Thoracic aorta (tissue), 2 donors: ENCODE results near the gene LYRM4. TPM values are rescaled to one million over a fixed set of nuclear protein-coding genes. Genes with fewer than 3 reads are reported as not detected.
"Not testable (repeated sequence)": the region's sequence is repeated elsewhere in the genome, so short reads cannot be mapped to it uniquely, and the experiment has no call there.

Experiments
- ATAC-seq: fragments of 150-250 bp; one replicate; pipeline ENCODE4 v1.8.0; 2017; ENCODE audit warnings: low read depth; ENCODE audit not compliant: insufficient number of reproducible peaks, low FRiP score
- DNase-seq: peaks from one replicate; pipeline ENCODE4 v3.0.0-alpha.2; 2020; ENCODE audit warnings: low spot score
- H3K27ac ChIP-seq, 2 donors: fragments of 200-600 bp; sonication (generic); 1 replicate in 1 of 2; 2 replicates in 1 of 2; pipeline ENCODE4 v1.5.1; 2016; ENCODE audit warnings: mild to moderate bottlenecking in 2 of 2, moderate library complexity in 2 of 2
- H3K27me3 ChIP-seq: fragments of 200-600 bp; sonication (generic); replicated peaks from 2 replicates; pipeline ENCODE4 v1.6.0; 2016; ENCODE audit warnings: mild to moderate bottlenecking; ENCODE audit not compliant: insufficient read depth
- H3K36me3 ChIP-seq: fragments of 200-600 bp; sonication (generic); one replicate; pipeline ENCODE4 v1.5.1; 2016
- H3K4me1 ChIP-seq, 2 donors: fragments of 200-600 bp; sonication (generic); 1 replicate in 1 of 2; 2 replicates in 1 of 2; pipeline versions ENCODE4 v1.5.1 to v1.6.0; 2016; ENCODE audit warnings: low read depth in 2 of 2, mild to moderate bottlenecking in 1 of 2; ENCODE audit not compliant: control insufficient read depth in 1 of 2
- H3K4me3 ChIP-seq: fragments of 200-600 bp; sonication (generic); 2 replicates; pipeline ENCODE4 v1.5.1; 2016; ENCODE audit warnings: mild to moderate bottlenecking
- H3K9me3 ChIP-seq: fragments of 200-600 bp; sonication (generic); 2 replicates; pipeline ENCODE4 v1.5.1; 2016
- total RNA-seq, 2 donors: library from RNA; depleted of rRNA; stranded (reverse); fragments of >200 nt; gene quantifications; one replicate each; pipeline versions ENCODE4 v1.1.0 to v1.2.3, GENCODE V29; 2016
- TF ChIP-seq, protein P1 (sequence below): fragments of 200-600 bp; sonication (generic); IDR thresholded peaks from one replicate; pipeline ENCODE4 v1.5.1; 2019; ENCODE audit warnings: antibody characterized with exemption

Gene LYRM4
- total RNA-seq, 2 donors from 2014 or later: 6.9 to 27.2 TPM

DNA sequence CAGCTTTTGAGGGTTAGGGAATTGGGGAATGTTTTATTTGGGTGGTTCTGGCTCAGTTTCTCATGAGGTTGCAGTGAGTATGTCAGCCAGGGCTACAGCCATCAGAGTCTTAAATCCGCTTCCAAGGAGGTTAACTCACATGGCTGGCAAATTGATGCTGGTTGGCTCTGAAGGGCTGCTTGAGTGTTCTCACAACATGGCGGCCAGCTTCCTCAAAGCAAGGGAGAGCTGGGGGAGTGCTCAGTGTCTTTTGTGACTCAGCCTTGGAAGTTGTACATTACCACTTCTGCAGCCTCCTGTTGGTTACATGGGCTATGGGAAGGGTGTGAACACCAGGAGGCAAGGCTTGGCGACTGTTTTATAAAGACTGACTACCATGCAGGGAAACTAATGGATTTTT, 193.4 kb downstream of the LYRM4 start:
- H3K4me1 ChIP-seq: no peaks in the 10 kb centered on the region
- no peaks in the 10 kb centered on the region for H3K36me3 ChIP-seq
- no peaks in the 10 kb centered on the region for H3K27me3 ChIP-seq
- H3K4me3 ChIP-seq: no peak overlapping the region
- H3K9me3 ChIP-seq: no peaks in the 10 kb centered on the region
- ATAC-seq (no peak), DNase-seq (no peak)
- TF ChIP-seq, protein P1, sequence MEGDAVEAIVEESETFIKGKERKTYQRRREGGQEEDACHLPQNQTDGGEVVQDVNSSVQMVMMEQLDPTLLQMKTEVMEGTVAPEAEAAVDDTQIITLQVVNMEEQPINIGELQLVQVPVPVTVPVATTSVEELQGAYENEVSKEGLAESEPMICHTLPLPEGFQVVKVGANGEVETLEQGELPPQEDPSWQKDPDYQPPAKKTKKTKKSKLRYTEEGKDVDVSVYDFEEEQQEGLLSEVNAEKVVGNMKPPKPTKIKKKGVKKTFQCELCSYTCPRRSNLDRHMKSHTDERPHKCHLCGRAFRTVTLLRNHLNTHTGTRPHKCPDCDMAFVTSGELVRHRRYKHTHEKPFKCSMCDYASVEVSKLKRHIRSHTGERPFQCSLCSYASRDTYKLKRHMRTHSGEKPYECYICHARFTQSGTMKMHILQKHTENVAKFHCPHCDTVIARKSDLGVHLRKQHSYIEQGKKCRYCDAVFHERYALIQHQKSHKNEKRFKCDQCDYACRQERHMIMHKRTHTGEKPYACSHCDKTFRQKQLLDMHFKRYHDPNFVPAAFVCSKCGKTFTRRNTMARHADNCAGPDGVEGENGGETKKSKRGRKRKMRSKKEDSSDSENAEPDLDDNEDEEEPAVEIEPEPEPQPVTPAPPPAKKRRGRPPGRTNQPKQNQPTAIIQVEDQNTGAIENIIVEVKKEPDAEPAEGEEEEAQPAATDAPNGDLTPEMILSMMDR: no peak
- no peak overlapping the region for H3K27ac ChIP-seq

DNA sequence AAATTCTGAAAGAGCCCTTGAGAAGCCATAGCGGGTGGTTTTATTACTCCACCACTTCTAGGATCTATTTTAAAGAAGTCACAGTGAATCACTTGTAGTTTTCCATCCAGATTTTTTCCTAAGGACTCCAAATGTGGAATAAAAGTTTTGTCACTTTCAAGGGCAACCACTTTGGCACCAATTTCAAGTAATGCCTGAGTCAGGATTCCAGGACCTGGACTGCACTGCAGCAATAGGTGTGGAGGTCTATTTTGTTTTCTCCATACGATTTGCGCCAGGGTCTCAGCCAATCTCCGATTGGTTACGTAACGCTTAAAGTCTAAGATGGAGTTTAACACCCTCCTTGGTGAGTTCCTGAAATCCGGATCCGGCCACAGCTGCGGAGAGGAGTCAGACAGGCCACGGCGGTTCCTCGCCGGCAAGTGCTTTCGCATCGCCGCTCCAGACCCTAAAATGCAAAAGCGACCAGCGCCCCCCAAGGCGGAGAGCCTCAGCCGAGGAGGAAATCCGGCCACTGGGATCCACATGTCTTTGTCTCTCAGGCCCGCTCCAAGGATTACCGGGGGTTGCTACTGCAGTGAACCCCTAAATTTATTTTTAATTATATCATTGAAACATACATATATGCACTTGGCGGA, 194.2 kb downstream of the LYRM4 start:
- no peak overlapping the region for H3K27ac ChIP-seq
- H3K9me3 ChIP-seq: no peaks in the 10 kb centered on the region
- ATAC-seq (no peak), DNase-seq (no peak)
- no peaks in the 10 kb centered on the region for H3K27me3 ChIP-seq
- no peaks in the 10 kb centered on the region for H3K36me3 ChIP-seq
- no peaks in the 10 kb centered on the region for H3K4me1 ChIP-seq
- TF ChIP-seq, protein P1: no peak
- H3K4me3 ChIP-seq: no peak overlapping the region

DNA sequence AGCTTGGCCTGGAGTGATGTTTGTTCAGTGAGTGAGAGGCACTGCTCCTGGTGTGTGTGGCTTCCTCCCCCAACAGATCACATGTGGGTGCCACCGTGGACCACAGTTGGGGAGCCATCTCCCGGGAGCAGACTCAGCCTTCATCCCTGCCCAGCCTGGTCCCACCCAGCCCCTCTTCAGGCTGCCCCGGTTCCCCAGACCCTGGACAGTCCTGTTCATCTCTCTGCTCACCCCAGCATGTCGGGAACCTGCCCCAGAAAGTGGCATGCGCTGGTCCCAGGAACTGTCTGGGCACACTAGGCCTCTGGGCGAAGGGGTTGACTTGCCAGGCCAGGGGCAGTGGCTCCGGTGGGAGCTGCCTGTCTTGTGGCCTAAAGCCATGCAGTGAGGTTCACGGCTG, 197.1 kb downstream of the LYRM4 start:
- Histone ChIP-seq H3K36me3 (no peaks in the 10 kb centered on the region), H3K4me1 (no peaks in the 10 kb centered on the region), H3K9me3 (no peaks in the 10 kb centered on the region), H3K4me3 (no peak overlapping the region), H3K27me3 (no peaks in the 10 kb centered on the region), H3K27ac (no peak overlapping the region)
- no peak for DNase-seq
- TF ChIP-seq, protein P1: no peak
- ATAC-seq: no peak

DNA sequence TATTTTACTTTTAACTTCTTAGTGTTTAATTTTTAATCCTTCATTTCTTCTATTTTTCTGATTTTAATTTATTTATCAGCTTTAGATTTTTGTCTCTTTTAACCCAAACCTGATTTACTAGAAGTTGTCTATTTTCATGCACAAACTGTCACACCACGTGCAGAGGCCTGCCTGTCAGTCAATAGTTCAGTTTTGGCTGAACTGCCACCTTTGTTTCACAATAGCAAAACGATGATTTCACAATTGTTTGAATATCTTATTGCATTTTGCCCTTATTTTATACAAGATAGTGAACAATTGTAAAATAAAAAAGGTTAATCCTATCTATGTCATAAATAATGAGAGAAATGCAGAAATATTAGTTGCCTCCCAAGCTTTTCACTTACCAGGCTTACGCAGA, 199.6 kb downstream of the LYRM4 start:
- TF ChIP-seq, protein P1: no peak
- Histone ChIP-seq H3K27me3 (no peaks in the 10 kb centered on the region), H3K4me3 (no peak overlapping the region), H3K9me3 (no peaks in the 10 kb centered on the region), H3K27ac (no peak overlapping the region), H3K4me1 (no peaks in the 10 kb centered on the region), H3K36me3 (no peaks in the 10 kb centered on the region)
- DNase-seq (no peak), ATAC-seq (no peak)

DNA sequence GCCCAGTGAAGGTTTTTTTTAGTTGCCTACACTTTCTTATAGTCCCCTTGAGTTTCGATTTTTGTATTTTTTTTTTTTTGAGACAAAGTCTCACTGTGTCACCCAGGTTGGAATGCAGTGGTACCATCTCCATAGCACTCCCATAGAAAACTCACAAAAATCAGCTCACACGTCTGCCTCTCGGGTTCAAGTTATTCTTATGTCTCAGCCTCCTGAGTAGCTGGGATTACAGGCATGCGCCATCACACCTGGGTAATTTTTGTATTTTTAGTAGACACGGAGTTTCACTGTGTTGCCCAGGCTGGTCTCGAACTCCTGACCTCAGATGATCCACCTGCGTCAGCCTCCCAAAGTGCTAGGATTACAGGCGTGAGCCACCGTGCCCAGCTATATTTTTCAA, 200.3 kb downstream of the LYRM4 start:
- not testable (repeated sequence) for H3K27ac ChIP-seq, ATAC-seq, H3K27me3 ChIP-seq, H3K4me1 ChIP-seq, H3K4me3 ChIP-seq, H3K9me3 ChIP-seq, H3K36me3 ChIP-seq, DNase-seq
